GM19043 (cell line): ENCODE measurements around the gene ZSCAN12.
"Not testable (repeated sequence)": the region's sequence is repeated elsewhere in the genome, so short reads cannot be mapped to it uniquely, and the experiment has no call there.

Experiments used
- ATAC-seq: cut with Tn5 transposase; IDR thresholded peaks from one replicate; pipeline ENCODE4 v1.9.1; 2021; ENCODE audit warnings: low read depth; ENCODE audit not compliant: unreplicated experiment

ZSCAN12 gene

GRCh38 chr6:28399350-28400121, at the start of gene ZSCAN12:
Gene ZSCAN12, minus strand, starts transcription at chr6:28399747. Its CDS starts 1,342 bp downstream, at chr6:28398405.
- ATAC-seq = peak; percentile 77

DNA sequence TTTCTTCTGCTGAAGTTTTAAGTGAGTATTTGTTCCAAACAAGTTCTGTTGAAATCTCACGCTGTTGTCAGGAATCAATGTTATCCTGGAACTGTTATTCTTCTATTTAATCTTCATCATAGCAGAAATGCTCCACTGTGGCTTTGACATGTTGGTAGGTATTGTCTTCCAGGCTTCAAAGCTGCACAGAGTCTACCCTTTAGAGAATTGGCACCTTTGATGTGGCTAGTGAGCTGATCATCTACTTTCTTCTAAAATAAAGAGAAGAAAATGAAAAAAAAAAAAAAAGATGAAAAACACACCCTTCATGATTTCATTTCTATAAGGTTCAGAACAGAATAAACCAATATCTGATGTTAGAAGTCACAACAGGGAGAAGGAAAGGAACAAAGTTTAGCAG, 49.5 kb upstream of the ZSCAN12 start:
- no peak for ATAC-seq

DNA sequence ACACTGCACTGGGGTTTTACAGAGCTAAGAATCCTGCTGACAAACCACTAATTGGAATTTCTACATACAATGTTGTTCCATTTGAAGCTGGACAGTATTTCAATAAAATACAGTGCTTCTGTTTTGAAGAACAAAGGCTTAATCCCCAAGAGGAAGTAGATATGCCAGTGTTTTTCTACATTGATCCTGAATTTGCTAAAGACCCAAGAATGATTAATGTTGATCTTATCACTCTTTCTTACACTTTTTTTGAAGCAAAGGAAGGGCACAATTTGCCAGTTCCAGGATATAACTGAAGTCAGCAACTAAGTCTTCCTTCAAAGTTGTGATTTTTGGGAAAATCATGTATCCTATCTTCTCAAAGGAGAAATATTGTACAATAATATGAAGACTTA, 48.0 kb upstream of the ZSCAN12 start:
- ATAC-seq = not testable (repeated sequence)

DNA sequence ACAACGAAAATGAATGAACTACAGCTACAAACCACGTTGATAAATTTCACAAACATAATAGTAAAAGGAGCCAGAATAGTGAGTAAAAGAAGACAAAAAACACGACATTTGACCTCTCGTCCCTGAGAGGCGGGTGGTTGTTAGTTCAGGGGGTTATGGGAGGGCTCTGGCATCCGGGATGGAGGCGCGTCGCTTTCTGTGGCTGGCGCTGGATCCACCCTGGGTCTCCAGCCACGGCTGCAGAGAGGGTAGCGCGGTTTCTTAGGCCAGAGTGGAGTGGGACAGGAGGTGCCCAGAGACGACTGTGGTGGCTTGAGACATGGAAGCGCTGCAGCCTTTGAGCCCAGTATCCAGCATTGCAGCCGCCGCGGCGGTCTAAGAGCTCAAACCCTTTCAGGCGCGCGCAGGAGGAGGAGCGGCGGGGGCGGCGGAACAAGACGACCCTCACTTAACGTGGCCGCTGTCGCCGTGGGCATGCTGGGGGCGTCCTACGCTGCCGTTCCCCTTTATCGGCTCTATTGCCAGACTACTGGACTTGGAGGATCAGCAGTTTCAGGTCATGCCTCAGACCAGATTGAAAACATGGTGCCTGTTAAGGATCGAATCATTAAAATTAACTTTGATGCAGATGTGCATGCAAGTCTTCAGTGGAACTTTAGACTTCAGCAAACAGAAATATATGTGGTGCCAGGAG, 47.4 kb upstream of the ZSCAN12 start:
- no peak for ATAC-seq

DNA sequence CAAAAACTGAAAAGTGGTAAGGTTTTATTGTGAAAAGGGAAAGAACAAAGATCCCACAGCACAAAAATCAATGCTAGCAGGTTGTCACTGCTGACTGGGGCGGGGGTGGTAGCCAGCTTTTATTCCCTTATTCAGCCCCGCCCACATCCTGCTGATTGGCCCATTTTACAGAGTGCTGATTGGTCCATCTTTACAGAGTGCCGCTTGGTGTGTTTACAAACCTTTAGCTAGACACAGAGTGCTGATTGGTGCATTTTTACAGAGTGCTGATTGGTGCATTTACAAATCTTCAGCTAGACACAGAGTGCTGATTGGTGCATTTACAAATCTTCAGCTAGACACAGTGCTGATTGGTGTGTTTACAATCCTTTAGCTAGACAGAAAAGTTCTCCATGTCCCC, 45.2 kb upstream of the ZSCAN12 start:
- not testable (repeated sequence) for ATAC-seq

- peak; percentile 90 for ATAC-seq
Measured at GRCh38 chr6:28443112-28443773, 43.7 kb upstream of the ZSCAN12 start, which contains the start of gene ZSCAN23. Gene ZSCAN23, minus strand, starts transcription at chr6:28443491. Its CDS starts 7,225 bp downstream, at chr6:28436266.

DNA sequence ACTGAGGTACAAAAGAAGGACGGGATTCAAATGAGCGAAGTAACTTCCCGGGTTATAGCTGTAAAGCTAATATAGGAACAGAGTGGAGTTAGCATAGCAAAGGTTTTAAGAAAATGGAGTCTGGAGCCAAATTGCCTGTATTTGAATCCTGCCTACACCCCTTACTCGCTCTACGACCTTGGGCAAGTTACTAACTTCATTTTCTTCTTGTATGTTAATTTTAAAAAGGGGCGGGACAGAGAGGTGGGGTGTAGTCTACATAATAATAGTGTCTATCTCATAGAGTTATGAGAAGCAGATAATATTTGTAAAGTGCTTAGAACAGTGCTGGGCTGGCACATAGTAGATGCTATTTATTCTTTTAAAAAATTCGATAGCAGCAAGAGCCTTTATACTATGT, 43.0 kb upstream of the ZSCAN12 start:
- no peak for ATAC-seq

GRCh38 chr6:28436404-28436803, 36.9 kb upstream of the ZSCAN12 start:
- ATAC-seq = no peak

- ATAC-seq = no peak
Measured at GRCh38 chr6:28433119-28433518, 33.6 kb upstream of the ZSCAN12 start.

GRCh38 chr6:28429781-28430180, 30.2 kb upstream of the ZSCAN12 start:
- ATAC-seq = no peak

GRCh38 chr6:28425944-28426541, 26.5 kb upstream of the ZSCAN12 start:
- no peak for ATAC-seq

DNA sequence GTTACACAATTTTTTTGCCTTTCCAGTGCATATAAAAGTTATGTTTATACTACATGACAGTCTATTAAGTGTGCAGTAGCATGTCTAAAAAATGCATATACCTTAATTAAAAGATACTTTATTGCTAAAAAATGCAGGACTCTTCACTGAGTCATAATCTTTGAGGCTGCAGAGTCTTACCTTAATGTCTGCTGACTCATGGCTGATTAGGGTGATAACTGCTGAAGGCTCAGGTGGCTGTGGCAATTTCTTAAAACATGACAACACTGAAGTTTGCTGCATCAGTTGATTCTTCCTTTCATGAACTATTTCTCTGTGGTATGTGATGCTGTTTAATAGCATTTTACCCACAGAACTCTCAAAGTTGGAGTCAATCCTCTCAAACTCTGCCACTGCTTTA, 24.6 kb upstream of the ZSCAN12 start:
- no peak for ATAC-seq

- ATAC-seq = no peak
Measured at GRCh38 chr6:28423546-28423945, 24.0 kb upstream of the ZSCAN12 start.

DNA sequence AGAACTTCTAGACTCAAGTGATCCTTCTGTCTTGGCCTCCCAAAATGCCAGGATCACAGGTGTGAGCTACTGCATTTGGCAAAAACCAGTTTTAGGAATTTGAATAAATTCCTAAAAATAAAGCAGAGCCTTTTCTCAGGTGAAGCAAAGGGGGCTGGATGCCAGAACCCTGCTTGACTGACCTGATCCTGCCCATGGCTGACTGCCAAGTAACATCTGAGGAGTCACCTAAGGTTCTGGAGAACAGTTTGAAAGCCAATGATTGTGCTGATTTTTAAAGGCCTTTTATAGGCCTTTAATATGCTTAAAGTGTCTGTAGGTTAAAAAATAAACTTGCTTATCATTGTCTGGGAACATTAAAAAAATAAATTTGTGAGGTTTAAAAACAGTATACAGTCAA, 14.1 kb upstream of the ZSCAN12 start:
- ATAC-seq = no peak

DNA sequence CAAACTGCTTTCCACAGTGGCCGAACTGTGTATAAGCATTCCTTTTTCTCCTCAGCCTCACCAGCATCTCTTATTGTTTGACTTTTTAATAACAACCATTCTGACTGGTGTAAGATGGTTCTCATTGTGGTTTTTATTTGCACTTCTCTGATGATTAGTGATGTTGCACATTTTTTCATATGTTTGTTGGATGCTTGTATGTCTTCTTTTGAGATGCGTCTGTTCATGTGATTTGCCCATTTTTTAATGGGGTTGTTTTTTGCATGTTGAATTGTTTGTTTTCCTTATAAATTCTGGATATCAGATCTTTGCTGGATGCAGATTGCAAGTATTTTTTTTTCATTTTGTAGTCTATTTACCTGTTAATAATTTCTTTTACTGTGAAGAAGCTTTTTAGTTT, 11.2 kb upstream of the ZSCAN12 start:
- no peak for ATAC-seq

DNA sequence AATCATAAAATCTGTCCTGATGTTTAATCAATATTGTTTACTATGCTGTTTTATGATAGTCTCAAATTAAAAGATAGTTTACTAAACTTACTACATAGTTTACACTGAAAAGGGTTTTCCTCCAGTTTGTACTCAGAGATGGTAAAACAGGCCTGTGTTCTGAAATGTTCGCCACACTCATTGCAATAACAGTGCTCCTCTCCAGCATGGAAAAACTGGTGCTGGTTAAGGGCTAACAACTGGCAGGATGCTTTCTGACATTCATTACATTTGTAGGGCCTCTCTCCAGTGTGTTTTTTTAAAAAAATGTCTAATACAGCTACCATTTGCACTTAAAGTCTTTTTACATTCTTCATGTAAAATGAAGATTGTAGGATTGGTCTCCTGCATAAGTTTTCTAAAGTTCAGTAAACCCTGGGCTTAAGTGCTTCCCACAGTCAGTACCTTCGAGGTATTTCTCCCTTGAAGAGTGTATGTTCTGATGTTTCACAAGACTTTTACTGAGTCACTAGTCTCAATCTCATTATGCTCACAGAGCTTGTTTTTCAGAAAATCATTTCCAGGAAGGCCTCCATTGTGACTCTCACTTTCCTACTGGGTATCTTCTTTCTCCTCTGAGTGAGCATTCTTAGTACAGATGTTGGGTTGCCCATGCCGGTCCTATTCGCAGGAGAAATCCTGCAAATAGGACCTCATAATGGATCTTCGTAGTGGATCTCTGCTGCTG, 8.7 kb upstream of the ZSCAN12 start:
- ATAC-seq = no peak

DNA sequence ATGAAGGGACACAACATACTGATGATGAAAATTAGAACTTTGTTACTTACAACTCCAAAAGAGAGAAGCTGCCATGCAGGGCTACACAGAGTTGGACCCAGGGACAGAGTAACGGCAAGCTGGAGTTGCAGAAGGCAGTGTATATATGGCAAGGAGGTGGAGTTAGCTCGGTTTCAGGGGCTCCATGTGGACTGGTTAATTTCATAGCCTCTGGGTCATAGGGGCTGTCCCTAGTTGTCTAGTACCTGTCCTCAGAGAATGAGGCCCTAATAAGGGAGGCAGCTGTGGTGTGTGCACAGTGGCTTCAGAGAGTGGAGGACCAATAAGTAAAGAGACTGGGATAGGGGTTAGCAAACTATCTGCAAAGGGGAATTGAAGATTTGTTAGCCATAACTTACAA, 7.9 kb upstream of the ZSCAN12 start:
- no peak for ATAC-seq

DNA sequence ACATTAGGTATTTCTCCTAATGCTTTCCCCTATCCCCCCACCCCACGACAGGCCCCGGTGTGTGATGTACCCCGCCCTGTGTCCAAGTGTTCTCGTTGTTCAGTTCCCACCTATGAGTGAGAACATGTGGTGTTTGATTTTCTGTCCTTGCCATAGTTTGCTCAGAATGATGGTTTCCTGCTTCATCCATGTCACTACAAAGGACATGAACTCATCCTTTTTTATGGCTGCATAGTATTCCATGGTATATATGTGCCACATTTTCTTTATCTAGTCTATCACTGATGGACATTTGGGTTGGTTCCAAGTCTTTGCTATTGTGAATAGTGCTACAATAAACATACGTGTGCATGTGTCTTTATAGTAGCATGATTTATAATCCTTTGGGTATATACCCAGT, 4.4 kb upstream of the ZSCAN12 start:
- ATAC-seq = not testable (repeated sequence)

- no peak for ATAC-seq
Measured at GRCh38 chr6:28402197-28402596, 2.6 kb upstream of the ZSCAN12 start.

DNA sequence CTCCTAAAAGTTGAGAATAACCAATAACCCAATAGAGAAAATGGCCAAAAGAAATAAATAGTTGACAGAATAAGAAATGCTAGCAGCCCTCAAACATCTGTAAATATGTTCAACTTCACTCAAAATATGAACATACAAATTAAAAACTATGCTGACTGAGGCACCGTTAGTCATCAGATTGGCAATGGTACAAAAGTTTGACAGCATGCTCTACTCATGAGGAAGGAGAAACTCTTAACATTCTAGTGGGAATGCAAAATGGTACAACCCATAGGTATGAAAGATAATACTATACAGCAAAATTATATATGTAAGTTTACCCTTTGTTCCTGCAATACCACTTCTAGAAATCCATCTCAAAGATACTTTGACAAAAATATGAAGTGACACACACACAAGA, 1.6 kb upstream of the ZSCAN12 start:
- no peak for ATAC-seq

DNA sequence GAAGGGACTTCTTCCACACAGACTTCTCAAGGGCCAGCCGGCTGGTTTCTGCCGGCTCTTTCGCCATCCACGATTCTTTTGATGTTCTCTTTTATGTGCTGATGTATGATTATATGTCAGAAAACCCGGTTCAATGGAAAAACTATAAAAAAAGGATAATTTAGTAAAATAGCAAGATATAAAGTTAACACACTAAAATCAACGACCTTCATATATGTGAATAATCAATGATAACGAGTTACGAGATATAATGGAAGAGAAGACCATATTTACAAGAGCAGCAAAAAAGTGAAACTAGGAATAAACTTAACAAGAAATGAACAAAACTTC, 540 bp upstream of the ZSCAN12 start:
- ATAC-seq = no peak
